Uterine smooth muscle cell (primary cell): ENCODE data around the gene EPHA7. TPM values are rescaled to one million over a fixed set of nuclear protein-coding genes. Genes with fewer than 3 reads are reported as not detected.

Experiments used
- total RNA-seq: library from RNA; depleted of rRNA; stranded (reverse); fragments of >200 nt; gene quantifications from 2 replicates; pipeline ENCODE4 v1.2.3, GENCODE V29; 2014

The EPHA7 gene
- 0.50 and 1.00 TPM in 2 replicates for total RNA-seq

GRCh38 chr6:93419304-93420162, at the start of gene EPHA7:
TSS of gene EPHA7 (minus strand) at chr6:93419559. CDS start at chr6:93419341, 218 bp downstream.

